Stimulated activated CD4-positive, alpha-beta T cell treated with anti-CD3 and anti-CD28 coated beads, Interleukin-1b, Interleukin-23, amount 100 ng/mL, for 4 hours (primary cell): Measurements from ENCODE around the gene CCAR1.
"Not testable (repeated sequence)": the region's sequence is repeated elsewhere in the genome, so short reads cannot be mapped to it uniquely, and the experiment has no call there.

Experiments used
- DNase-seq, 2 donors: peaks; one replicate each; pipeline ENCODE4 v3.0.0-alpha.2; 2020; ENCODE audit warnings: low read depth in 2 of 2

Gene CCAR1

DNA sequence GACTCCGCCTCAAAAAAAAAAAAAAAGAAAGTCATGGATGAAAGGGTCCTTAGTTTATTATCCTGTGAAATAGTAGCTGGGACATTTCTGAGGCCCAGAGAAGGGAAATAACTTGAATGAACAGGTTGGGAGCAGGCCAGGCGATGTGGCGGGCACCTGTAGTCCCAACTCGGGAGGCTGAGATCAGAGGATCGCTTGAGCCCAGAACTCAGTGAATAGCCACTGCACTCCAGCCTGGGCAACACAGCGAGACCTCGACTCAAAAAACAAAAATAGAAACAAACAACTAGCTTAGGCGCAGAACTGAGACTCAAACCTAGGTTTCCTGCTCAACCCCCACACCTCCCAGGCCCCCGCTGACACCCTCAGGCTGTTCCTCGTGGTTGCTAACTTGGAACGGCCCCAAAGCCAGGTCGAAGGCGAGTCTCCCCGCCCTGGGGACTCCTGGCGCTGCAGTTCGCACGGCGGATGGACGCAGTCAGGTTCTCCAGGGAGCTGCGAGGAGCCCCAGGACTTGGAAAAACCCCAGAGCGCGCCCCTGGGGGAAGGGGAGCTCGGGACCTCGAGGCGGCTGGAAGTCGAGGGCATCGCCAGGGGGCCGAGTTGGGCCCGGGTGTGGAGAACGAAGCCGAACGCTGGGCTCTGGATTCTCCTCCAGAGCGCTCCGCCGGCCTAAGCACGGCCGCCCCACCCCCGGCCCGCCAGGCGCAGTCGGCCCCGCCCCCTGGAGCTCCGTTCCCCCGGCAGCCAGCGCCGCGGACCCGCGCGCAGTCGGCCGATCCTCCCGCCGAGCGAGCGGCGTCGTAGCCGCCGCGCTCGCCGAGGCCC lies 105.9 kb downstream of the CCAR1 start, which contains the start of gene STOX1:
Gene STOX1, plus strand, starts transcription at position 768 of the 828 bp plus-strand sequence. CDS start 93 bp downstream, outside the sequence.
- peak; percentile 38 to 69 for DNase-seq

DNA sequence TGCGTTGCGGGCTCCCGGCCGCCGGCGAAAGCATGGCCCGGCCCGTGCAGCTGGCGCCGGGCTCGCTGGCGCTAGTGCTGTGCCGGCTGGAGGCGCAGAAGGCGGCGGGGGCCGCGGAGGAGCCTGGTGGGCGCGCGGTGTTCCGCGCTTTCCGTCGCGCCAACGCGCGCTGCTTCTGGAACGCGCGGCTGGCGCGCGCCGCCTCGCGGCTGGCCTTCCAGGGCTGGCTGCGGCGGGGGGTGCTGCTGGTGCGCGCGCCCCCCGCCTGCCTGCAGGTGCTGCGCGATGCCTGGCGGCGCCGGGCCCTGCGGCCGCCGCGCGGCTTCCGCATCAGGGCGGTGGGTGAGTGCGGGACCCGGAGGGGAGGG lies 106.5 kb downstream of the CCAR1 start:
- not testable (repeated sequence) for DNase-seq

DNA sequence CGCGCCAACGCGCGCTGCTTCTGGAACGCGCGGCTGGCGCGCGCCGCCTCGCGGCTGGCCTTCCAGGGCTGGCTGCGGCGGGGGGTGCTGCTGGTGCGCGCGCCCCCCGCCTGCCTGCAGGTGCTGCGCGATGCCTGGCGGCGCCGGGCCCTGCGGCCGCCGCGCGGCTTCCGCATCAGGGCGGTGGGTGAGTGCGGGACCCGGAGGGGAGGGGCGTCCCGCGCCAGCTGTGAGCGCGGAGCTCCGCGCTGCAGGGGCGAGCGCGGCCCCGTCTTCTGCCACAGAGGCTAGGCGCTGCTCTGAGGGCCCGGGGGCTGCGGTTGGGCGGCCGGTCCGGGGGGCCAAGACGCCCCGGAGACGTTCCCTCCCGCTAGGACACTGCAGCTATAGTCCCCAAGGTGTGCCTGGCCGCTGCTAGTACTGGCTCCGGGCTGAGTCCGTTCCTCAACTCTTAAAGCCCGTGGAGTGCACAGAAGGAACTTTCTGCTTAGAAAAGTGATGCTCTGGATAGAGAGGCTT lies 107.1 kb downstream of the CCAR1 start:
- peak in 1 of 2 donors; percentile 11 for DNase-seq

DNA sequence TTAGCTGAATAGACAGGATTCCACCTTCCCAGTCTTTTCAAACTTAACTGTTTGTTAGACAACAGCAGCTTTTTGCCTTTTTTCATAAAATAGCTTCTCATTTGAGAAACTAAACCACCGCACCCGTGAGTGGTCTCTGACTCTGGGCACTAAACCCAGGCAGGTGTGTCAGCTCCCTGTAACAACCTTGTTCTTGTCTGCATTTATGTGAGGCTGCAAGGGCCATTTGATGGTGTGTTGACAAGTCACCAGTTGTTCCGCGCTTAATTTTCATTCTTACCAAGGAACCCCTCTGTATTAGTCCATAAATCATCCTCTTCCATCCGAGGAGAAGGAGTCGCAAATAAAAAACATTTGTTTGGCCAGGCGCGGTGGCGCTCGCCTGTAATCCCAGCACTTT lies 107.8 kb downstream of the CCAR1 start:
- no peak for DNase-seq

DNA sequence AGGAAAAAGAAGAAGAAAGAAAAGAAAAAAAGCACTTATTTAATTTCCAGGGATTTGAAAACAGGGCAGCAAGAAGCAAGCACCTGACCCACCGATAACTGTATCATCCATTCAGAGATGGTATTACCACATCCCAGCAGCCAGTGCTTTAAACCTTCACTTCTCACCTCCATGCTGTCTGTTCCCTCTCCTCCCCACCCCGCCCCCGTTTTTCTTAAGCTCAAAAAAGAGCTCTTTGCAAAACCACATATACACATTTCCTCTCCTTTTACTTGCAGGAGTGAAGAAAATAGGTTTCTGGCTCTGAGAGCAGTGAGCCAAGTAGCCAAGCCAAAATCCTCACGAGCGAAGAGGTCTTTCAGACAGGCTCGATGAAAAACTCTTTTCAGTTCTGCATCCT lies 108.5 kb downstream of the CCAR1 start:
- DNase-seq = no peak

DNA sequence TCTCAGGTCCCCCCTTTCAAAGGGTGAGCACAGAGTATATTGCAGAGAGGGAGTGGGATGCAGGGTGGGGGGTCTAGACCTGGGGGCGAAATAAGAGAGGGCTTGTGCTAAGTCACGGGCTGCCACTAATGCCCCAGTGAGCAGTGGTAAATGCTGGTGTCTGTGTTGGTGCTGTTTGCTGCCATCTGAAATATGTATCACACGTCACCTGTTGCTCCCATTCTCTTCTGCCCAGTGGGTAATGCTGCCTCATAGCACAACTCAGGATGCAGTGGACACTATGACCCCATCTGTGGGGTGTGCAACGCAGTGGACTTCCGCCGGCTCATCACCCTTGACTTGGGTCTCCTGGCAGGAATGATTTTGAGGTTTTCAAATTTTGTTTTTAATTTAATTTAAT lies 108.9 kb downstream of the CCAR1 start:
- DNase-seq = no peak

DNA sequence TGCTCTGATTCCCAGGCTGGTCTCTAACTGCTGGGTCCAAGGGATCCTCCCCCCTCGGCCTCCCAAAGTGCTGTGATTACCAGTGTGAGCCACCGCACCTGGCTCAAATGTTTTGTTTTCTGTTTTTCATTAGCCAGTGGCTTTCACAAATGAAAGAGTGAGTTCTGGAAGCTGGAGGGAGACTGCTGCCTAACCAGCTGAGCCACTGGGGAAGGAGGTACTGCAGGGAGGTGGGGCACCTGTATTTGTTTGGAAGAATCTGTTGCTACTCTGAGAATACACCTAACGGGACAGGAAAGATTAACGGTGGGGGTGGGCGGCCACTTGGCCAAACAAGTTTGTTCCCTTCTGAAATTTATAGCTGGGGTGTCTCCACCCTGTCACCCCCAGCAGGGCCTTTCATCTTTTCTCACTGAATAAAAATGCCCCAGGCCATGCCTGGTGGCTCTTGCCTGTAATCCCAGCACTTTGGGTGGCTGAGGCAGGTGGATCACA lies 111.0 kb downstream of the CCAR1 start:
- no peak for DNase-seq

DNA sequence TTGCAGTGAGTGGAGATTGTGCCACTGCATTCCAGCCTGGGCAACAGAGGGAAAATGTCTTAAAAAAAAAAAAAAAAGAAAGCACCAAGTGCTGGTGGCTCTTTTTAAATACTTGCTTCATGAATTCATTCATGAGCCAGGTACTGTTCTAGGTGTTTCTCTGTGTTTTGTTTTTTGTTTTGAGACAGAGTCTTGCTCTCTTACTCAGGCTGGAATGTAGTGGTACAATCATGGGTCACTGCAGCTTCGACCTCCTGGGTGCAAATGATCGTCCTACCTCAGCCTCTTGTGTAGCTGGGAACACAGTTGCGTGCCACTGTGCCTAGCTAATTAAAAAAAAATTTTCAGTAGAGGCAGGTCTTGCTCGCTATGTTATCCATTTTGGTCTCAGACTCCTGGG lies 111.6 kb downstream of the CCAR1 start:
- no peak for DNase-seq

DNA sequence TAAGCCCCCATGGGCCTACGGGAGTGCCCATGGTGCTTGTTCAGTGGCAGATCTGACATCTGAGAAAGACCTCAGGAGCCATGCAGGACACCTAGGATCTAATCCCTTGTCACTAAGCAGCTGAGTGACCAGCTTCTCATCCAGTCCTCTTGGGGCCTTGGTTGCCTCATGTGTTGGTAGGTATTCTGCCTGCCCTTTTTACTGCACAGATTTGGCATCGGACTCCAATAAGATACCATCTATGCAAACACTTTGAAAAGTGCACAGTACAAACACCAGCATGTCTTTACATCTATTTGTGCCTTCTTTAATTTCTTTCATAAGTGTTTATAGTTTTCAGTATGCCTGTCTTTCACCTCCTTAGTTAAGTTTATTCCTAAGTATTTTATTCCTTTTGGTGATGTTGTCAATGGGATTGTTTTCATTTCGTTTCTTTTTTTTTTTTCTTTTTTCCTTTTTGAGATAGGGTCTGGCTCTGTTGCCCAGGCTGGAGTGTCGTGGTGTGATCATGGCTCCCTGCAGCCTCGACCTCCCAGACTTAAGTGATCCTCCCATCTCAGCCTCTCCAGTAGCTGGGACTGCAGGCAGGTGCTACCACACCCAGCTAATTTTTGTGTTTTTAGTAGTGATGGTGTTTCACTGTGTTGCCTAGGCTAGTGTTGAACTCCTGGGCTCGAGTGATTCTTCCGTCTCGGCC lies 116.7 kb downstream of the CCAR1 start:
- DNase-seq = no peak

DNA sequence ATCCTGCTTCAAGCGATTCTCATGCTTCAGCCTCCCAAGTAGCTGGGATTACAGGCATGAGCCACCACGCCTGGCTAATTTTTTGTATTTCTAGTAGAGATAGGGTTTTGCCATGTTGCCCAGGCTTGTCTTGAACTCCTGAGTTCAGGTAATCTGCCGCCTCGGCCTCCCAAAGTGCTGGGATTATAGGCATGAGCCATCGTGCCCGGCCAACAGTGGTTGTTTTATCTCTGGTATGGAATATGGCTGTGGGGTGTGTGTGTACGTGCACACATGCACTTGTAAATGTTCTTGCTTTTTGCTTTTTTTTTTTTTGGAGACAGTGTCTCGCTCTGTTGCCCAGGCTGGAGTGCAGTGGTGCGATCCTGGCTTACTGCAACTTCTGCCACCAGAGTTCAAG lies 119.6 kb downstream of the CCAR1 start:
- DNase-seq = not testable (repeated sequence)
